OCI-LY7 (cell line): Measurements from ENCODE around the gene ELFN1.

Experiments
- EZH2phosphoT487 ChIP-seq: fragments of 200-600 bp; sonication (generic); IDR thresholded peaks from 2 replicates; pipeline ENCODE4 v1.6.1; 2018; ENCODE audit warnings: low read depth, borderline replicate concordance, mild to moderate bottlenecking, mixed run types, antibody characterized with exemption, low read length, moderate library complexity, mixed read lengths
- TF ChIP-seq, protein P1 (sequence below): fragments of 200-600 bp; sonication (generic); conservative IDR thresholded peaks from 2 replicates; pipeline ENCODE4 v1.5.1; 2014; ENCODE audit warnings: mild to moderate bottlenecking, antibody characterized with exemption, low read length, moderate library complexity, mixed read lengths

DNA sequence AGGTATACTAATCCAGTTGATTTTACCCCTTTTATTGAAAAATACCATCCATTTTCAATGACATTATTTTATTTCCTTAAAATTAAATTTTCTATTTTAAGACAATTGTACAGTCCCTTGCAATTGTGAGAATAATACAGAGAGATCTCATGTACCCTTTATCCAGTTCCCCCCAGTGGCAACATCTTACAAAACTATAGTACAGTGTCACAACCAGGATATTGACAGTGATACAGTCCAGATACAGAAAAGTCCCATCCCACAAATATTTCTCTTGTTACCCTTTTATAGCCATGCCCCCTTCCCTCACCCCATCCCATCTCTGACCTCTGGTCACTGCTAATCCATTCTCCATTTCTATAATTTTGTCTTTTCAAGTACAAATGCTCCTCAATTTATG is 18.5 kb downstream of the ELFN1 start:
- TF ChIP-seq, protein P1, sequence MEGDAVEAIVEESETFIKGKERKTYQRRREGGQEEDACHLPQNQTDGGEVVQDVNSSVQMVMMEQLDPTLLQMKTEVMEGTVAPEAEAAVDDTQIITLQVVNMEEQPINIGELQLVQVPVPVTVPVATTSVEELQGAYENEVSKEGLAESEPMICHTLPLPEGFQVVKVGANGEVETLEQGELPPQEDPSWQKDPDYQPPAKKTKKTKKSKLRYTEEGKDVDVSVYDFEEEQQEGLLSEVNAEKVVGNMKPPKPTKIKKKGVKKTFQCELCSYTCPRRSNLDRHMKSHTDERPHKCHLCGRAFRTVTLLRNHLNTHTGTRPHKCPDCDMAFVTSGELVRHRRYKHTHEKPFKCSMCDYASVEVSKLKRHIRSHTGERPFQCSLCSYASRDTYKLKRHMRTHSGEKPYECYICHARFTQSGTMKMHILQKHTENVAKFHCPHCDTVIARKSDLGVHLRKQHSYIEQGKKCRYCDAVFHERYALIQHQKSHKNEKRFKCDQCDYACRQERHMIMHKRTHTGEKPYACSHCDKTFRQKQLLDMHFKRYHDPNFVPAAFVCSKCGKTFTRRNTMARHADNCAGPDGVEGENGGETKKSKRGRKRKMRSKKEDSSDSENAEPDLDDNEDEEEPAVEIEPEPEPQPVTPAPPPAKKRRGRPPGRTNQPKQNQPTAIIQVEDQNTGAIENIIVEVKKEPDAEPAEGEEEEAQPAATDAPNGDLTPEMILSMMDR: no peak
- TF ChIP-seq EZH2phosphoT487: no peak
